GM21576 (cell line): ENCODE data around the gene PGA5.

Experiments
- ATAC-seq: cut with Tn5 transposase; IDR thresholded peaks from one replicate; pipeline ENCODE4 v1.9.1; 2021; ENCODE audit warnings: mild to moderate bottlenecking, moderate library complexity; ENCODE audit not compliant: unreplicated experiment

PGA5 gene

DNA sequence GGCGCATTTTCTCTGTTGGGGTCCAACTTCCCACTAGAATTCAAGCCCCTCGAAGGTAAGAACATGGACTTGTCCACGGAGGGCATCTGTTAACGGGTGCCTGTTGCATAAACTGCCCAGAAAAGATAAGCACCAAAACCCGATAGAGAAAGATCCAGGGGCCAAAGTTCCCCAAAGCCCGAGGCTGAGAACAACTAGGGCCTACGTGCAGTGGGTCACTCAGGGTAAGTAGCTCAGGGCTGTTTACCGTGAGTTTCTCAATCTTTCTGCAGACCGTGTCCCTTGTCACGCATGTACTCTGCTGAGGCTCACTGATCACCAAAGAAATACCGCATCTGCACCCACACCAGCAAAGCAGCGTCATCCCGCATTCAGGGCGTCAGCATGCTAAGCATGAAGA lies 24.4 kb downstream of the PGA5 start:
- ATAC-seq = no peak

GRCh38 chr11:61266602-61267001 lies 25.6 kb downstream of the PGA5 start:
- no peak for ATAC-seq

GRCh38 chr11:61267437-61267841 lies 26.5 kb downstream of the PGA5 start:
- no peak for ATAC-seq

DNA sequence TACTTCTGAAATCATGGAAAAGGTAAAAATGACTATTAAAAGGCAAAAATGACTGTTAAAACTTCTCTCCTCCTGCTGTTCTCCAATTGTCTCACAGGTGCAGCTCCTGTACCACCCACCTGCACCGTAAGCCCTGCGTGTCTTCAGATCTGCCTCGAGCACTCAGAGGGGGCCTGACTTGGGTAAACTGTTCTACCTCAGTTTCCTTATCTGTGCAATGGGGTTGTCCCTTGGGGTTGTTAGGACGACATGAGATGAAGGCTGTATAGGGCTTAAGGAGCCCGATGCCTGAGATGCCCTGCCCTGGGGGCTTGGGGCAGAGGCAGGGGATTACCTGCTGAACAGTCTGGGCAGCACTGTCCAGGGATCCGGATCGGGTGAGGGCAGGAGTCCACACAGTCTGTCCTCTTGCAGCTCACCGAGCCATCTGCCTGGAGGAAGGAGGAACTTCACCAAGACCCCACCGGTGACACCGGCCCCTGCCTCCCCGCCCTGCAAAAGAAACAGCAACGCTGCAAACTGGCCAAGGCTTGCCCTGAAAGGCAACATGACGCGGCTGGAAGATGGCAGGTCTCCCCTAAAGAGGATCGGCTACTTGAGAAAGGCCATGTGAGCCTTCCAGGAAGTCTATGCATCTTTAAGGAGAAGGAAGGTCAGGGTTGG lies 27.7 kb downstream of the PGA5 start:
- no peak for ATAC-seq

DNA sequence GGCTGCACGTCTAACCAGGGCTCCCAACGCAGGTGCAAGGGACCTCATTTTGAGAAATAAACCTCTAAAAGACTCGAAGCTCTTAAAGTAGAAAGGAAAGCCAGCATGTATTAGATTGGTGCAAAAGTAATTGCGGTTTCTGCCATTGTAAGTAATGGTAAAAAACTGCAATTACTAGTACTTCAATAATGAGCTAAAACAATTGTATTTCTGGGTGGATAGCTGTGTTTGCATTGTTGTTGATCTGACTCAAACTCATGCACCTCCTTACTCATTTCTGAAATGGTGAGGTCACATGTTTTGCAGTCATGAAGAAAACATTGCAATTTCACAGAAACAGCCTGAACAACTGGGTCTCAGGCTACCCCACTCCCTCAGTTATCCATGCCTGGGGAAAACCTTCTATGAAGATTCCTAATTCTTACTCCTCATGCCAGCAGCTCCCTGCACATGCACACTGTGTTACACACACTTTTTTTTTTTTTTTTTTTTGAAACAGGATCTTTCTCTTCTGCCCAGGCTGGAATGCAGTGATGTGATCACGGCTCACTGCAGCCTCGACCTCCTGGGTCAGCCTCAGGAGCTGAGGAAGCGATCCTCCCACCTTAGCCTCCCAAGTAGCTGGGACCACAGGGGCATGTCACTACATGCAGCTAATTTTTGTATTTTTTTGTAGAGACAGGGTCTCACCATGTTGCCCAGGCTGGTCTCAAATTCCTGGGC lies 29.5 kb downstream of the PGA5 start:
- no peak for ATAC-seq

DNA sequence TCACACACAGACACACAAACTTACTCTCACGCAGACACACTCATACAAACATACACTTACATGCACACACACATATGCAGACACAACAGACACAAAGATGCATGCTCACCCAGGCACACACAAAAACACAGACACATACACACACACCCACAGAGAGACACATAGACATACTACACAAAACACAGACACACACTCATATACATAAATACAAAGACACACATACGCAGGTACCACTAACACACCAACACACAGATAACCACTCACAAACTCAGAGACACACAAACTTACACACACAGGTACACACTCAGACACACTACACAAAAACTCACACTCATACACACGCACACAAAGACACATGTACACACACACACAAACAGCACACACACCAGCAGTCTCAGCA lies 31.8 kb downstream of the PGA5 start:
- ATAC-seq = no peak

DNA sequence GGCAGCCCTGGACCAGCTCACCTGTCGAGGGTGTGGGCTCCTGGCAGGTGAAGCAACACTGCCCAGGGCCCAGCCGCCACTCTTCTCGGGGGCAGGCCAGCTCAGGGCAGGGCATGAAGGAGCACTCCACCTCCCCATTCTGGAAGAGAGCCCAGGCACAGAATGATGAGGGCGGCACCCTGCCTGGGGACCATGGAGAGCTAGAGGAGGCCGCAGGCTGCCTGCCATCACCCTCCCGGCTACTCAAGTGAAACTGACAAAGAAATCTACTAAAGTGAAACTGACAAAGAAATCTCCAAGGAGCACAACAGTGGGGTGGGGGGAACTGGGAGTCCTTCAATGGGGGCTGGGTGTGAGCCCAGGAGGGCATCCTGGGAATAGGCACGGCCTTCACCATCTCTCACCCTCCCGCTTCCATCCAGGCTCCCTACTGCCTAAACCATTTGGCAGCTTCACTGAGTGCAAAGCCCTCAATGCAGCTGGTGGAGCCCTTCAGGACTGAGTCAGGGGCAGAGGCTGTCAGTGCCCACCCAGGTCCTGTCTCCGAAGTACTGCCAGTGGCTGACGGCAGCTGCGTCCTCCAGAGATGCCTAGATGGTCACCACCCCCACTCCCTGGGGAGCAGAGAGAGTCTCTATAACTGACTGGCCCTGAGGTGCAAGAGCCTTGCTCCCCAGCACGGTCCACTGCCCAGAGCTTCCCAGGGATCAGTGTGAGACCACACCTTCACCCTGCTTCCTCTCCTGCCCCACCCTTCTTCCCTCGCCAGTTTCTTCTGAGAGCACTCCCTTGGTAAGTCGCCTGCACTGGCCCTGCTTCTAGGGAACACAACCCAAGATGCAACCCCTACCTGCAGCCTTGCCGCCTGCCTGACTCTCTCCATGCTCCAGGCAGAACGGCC lies 32.5 kb downstream of the PGA5 start:
- ATAC-seq = no peak

DNA sequence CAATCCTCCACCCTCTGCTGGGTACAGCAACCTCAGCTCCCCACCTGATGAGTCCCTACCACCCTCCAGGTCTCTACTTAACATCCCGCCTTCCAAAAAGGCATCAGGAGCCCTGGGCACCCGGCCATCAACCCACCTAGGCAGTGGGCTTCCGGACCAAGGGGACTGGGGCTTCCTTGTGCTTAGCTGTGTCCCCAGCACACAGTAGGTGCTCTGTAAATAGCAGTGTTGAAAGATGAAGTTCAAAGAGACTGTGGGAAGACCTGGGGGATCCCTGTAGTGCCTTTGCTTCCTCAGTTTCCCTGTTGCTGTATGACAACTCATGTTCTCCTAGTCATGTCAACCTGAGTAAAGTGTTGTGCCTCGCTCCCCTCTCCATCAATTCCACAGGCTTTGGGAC lies 33.1 kb downstream of the PGA5 start:
- ATAC-seq = no peak

DNA sequence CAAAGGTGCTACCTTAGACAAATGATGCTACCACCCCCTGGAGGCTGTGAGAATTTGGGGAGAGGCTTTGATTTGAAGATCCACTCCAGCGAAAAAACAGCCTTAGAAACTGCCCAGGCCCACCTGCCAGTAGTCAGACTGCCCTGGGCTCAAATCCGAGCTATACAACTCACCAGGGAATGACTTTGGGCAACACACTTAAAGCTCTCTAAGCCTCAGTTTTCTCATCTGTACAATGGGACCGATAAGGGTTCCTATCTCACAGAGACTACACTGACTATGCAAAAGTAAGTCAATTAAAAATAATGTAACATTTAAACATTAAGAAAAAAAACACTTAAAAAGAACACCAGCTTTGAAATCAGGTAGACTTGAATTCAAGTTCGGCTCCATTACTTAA lies 34.2 kb downstream of the PGA5 start:
- ATAC-seq = no peak

- no peak for ATAC-seq
These were observed 36.4 kb downstream of the PGA5 start for GRCh38 chr11:61277186-61278000.

GRCh38 chr11:61278001-61278470 lies 37.1 kb downstream of the PGA5 start:
- no peak for ATAC-seq

DNA sequence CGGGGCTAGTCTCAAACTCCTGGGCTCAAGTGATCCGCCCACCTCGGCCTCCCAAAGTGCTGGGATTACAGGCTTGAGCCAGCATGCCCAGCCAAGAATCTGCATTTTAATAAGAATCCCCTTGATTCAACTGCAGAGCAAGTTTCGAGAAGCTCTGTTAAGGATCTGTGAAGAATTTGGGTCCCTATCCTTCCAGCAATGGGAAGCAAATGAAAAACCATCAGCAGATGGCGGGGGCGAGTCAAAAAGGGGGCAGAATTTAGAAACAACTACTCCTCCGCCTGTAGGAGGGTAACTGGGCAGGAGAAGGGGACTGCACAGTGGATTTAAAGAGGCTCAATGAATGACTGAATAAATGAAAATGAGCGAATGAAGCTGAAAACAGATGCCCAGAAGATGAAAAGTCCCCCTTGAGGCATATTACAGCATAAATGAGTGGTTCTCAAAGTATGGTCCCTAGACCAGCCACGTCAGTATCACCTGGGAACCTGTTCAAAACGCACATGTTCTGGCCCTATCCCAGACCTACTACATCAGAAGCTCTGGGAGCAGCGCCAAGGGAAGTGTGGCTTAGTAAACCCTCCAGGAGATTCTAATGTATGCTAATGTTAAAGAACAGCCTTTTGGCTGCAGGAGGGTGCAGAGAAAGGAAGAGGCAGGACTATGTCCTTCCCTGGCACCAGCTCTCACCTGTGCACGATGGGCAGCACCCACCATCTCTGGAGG lies 39.1 kb downstream of the PGA5 start:
- ATAC-seq = no peak

DNA sequence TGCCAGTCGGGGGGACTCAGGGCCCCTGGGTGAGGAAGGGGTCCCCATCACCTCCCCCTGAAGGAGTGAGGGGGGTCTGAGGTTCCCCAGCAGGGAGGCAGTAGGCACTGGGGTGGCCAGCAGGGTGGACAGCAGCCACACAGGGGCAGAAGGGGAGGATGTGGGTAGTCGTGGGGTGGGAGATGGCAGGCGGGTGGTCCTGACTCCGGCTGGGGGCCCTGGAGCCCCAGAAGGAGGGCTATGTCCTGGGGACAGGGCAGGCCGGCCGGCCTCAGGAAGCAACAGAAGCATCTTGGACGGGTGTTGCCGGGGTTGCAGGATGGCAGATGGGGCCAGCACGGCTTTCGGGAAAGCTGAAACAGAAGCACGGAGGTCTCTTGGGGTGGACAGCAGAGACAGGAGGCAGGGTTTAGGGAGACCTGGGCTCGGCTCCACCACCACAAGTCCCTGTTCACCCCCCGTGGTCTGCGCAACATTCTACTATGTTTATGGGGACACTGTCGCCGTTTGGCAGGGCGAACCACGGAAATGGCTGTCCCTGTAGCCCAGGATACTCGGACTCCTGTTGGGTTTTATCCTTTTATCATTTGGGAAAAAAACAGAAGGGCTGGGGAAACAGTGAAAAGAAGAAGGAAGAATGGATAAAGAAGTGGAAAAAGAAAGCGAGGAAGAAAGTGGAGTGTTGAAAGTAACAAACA lies 40.1 kb downstream of the PGA5 start:
- no peak for ATAC-seq

- ATAC-seq = no peak
These were observed 40.7 kb downstream of the PGA5 start for GRCh38 chr11:61281581-61282250.

DNA sequence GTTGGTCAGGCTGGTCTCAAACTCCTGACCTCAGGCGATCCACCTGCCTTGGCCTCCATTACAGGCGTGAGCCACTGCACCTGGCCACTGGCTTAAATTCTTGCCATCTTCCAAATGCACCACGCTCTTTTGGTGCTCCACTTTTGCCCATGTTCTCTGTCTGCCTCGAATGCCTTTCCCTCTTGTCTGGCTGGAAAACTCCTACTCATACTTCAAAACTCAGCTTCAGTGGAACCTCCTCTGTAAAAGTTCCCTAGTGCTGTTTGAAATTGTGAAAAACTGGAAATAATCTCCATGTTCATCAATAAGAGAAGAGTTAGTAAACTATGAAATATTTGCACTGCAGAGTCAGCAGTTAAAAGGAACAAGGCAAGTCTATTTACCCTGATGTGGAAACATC lies 42.6 kb downstream of the PGA5 start:
- no peak for ATAC-seq

GRCh38 chr11:61287338-61287977 lies 46.5 kb downstream of the PGA5 start:
- no peak for ATAC-seq

DNA sequence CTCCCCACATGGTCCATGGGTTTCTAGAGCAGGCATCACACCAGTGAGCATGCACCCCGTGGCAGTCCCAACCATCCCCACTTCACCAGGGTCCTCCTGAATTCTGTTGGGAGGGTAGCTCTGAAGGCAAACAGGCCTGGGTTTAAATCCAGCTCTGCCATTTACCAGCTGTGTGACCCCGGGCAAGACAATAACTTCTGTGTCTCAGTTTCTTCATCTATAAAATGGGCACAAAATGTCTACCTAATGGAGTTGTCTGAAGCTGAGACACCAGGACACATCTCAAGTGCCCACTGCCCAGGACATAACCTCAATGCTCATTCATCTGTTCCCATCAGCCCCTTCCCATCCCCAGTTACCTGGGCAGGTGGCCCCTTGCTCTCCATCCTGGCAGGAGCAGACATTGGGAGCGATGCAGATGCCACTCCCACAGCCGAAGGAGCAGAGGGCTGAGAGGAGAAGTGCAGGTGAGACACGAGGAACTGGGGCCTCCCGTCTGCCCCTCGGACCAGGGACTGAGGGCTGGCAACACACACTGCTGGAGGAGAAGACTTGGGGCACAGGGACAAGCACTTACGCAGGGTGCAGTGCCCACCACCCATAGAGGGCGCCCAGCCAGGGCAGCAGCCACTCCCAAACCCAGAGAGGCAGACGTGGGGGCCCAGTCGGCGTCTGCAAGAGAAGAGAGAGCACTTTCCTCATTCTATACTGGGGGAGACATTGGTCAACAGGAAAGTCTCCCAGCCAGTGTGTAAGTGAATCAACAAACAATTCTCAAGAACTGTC lies 50.1 kb downstream of the PGA5 start:
- ATAC-seq = no peak

GRCh38 chr11:61292356-61292755 lies 51.4 kb downstream of the PGA5 start:
- ATAC-seq = no peak
